ENCODE results near the gene EPGN. TPM values are rescaled to one million over a fixed set of nuclear protein-coding genes. Genes with fewer than 3 reads are reported as not detected.

The EPGN gene
- total and polyA plus RNA-seq, 2 donors (not counting 3 experiments of a cell fraction or from before 2014, with no cell fraction given), result 1.2 TPM; not detected in 1

DNA sequence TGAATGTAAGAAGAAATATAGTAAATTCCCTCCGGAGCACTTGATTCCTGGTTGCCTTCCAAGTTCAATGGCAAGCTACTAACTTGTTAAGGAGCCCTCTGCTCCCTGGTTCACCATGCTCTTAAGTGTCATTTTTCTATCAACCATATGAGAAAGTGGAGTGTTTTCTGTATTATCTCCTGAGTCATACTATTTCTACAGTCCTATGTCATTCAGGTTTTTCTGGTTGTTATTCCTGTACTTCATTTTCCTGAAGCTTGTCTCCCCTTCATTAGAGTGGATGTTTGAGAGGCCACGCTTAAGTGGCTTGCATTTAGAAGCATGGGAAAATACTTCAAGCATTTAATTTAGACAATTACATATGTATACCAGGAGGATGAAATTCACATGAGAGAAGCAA lies 14.7 kb upstream of the EPGN start:
- intact Hi-C loops (cut with micrococcal nuclease), result no loop called here
- Histone ChIP-seq H4K20me1 (replicated peaks; ENCODE audit: control insufficient read depth, extremely low read depth, insufficient read depth, low read length) (no peaks in the 10 kb centered on the region), H3K4me2 (ENCODE audit: insufficient read depth, low read length) (no peak overlapping the region), H3K4me3 (replicated peaks in 1 of 3; ENCODE audit: insufficient read depth in 1 of 3, low read depth in 1 of 3, low read length in 3 of 3) (no peak overlapping the region), H2AFZ (ENCODE audit: low read depth, low read length) (no peak overlapping the region), H3K9me3 (replicated peaks; ENCODE audit: control insufficient read depth, insufficient read depth, low read length) (no peaks in the 10 kb centered on the region), H3K27ac (ENCODE audit: insufficient read depth, low read depth, low read length) (no peak overlapping the region), H3K27me3 (ENCODE audit: control insufficient read depth in 2 of 2, insufficient read depth in 2 of 2, low read length in 2 of 2) (no peaks in the 10 kb centered on the region), H3K9ac (replicated peaks; ENCODE audit: extremely low read depth, insufficient read depth, low read length) (no peak overlapping the region), H3K4me1 (ENCODE audit: control insufficient read depth, extremely low read depth, insufficient read depth, low read length) (no peaks in the 10 kb centered on the region), H3K9me1 (replicated peaks; ENCODE audit: control insufficient read depth, extremely low read depth, insufficient read depth, low read length) (no peaks in the 10 kb centered on the region), H3K36me3 (ENCODE audit: control insufficient read depth in 2 of 2, extremely low read depth in 1 of 2, insufficient read depth in 2 of 2, low read length in 2 of 2) (no peaks in the 10 kb centered on the region), H3K79me2 (ENCODE audit: control insufficient read depth, insufficient read depth, low read length) (no peaks in the 10 kb centered on the region)
- FAIRE-seq (no peak), DNase-seq (ENCODE audit: low read depth, low spot score) (no peak)
- CTCF ChIA-PET, result no interaction called here
- no TSS peak for BruUV-seq (replicated peaks)
- POLR2A ChIA-PET, result no interaction called here
- TF ChIP-seq MYC (IDR thresholded peaks at IDR 0.05; ENCODE audit: low read depth, low read length), result no peak
- TF ChIP-seq POLR2A (IDR thresholded peaks at IDR 0.05; ENCODE audit: low read depth, low read length), result no peak
- no peak for TF ChIP-seq GATA2 (IDR thresholded peaks at IDR 0.05; ENCODE audit: insufficient read depth, insufficient read length, low read depth, low read length)
- TF ChIP-seq POLR2AphosphoS5 (IDR thresholded peaks at IDR 0.05; ENCODE audit: insufficient read depth, low read depth, low read length), result no peak
- TF ChIP-seq EZH2 (IDR thresholded peaks at IDR 0.05; ENCODE audit: borderline replicate concordance, low read depth, low read length, severe bottlenecking), result no peak
- TF ChIP-seq, protein P1, sequence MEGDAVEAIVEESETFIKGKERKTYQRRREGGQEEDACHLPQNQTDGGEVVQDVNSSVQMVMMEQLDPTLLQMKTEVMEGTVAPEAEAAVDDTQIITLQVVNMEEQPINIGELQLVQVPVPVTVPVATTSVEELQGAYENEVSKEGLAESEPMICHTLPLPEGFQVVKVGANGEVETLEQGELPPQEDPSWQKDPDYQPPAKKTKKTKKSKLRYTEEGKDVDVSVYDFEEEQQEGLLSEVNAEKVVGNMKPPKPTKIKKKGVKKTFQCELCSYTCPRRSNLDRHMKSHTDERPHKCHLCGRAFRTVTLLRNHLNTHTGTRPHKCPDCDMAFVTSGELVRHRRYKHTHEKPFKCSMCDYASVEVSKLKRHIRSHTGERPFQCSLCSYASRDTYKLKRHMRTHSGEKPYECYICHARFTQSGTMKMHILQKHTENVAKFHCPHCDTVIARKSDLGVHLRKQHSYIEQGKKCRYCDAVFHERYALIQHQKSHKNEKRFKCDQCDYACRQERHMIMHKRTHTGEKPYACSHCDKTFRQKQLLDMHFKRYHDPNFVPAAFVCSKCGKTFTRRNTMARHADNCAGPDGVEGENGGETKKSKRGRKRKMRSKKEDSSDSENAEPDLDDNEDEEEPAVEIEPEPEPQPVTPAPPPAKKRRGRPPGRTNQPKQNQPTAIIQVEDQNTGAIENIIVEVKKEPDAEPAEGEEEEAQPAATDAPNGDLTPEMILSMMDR (IDR thresholded peaks at IDR 0.05; ENCODE audit: extremely low read depth in 1 of 2, insufficient read depth in 1 of 2, low read depth in 1 of 2, low read length in 2 of 2), result no peak
- no peak for TF ChIP-seq FOS (IDR thresholded peaks at IDR 0.05; ENCODE audit: borderline replicate concordance, insufficient read depth, low read length)
- TF ChIP-seq, protein P2, sequence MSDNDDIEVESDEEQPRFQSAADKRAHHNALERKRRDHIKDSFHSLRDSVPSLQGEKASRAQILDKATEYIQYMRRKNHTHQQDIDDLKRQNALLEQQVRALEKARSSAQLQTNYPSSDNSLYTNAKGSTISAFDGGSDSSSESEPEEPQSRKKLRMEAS (IDR thresholded peaks at IDR 0.05; ENCODE audit: insufficient read depth, insufficient read length), result no peak
- TF ChIP-seq JUN (IDR thresholded peaks at IDR 0.05; ENCODE audit: borderline replicate concordance, insufficient read depth, insufficient read length, low read depth), result no peak
- dilution Hi-C loops (cut with MboI; ENCODE audit: extremely low pct_ligation_motif_present, low sequenced_read_pairs), result no loop called here
